RCC 7860 (cell line): ENCODE measurements around the gene TSPAN15.

Experiments used
- DNase-seq: peaks from one replicate; pipeline ENCODE4 v3.0.0-alpha.2; 2015; ENCODE audit warnings: low spot score
- FAIRE-seq: peaks from 2 replicates; lab custom pipeline; 2012; peaks lifted over from hg19 to GRCh38; lab: Jason Lieb, UNC

The TSPAN15 gene

DNA sequence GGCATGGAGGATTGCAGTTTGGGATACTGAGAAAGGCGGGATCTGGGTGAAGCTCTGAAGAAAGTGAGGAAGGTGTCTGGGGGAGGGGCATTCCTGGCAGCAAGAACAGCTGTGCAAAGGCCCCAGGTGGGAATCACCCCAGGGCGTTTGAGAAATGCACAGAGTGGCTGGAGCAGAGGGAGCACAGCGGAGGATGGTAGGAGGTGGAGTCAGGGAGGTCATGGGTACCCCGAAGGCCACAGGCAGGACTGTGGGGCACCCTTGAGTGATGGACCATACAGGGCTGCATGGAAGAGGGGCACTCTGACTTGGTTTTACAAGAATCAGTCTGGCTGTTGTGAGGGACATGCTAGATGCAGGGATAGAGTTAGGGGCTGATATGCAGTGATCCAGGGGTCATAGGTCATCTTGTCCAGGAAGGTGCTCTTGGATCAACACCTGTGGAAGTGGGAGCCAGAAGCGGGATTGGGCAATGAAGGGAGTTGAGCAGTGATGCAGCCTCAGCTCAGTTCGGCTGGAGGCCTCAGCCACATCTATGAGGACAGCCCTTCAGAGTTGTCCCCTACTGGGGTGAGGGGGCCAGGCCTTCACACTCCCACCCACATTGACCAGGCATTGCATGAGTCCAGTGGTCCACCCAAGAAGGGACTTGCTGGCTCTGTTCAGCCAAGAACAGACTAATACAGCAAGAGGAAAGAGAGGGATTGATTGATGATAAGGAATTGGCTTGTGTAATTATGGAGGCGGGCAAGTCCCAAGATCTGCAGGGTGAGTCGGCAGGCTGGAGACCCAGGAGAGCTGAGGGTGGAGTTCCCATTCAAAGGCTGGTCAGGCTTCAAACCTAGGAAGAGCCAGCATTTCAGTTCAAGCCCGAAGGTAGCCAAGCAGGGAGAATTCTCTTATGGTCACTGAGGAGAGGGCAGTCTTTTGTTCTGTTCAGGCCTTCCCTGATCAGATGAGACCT lies 48.7 kb downstream of the TSPAN15 start:
- FAIRE-seq (no peak), DNase-seq (no peak)

DNA sequence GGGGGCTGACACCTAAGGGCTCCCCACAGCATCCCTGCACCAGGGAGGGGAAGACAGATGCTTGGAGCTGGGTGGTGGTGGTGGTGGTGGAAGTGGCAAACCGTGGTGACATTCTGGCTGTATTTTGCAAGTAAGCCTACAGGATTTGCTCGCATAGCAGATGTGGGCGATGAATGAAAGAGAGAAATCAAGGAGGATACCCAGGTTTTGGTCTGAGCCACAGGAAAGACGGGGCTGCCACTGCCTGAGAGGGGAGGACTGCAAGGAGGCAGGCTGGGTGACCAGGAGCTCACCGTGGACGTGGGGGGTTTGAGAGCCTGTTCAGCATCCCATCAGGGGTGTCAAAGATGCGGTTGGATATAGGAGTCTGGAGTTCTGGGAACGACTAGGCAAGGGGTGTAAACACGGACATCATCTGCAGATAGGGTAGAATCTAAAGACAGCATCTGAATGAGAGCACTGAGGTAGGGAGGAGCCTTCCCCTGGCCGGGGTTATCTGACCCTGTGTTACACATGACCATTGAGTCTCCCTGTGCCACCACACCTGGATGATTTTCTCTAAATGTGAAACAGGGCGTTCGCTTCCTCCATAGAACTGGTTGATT lies 49.7 kb downstream of the TSPAN15 start:
- no peak for DNase-seq
- no peak for FAIRE-seq

DNA sequence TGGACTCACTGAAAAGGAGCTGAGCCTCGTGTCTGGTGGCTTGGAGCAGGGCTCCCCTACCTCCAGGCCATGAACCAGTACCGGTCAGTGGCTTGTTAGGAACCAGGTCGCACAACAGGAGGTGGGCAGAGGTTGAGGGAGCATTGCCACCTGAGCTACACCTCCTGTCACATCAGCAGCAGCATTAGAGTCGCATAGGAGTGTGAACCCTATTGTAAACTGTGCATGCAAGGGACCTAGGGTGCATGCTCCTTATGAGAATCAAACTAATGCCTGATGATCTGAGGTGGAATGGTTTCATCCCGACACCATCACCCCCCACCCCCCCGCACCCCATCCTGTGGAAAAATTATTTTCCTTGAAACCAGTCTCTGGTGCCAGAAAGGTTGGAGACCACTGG lies 50.4 kb downstream of the TSPAN15 start:
- DNase-seq (no peak), FAIRE-seq (no peak)

DNA sequence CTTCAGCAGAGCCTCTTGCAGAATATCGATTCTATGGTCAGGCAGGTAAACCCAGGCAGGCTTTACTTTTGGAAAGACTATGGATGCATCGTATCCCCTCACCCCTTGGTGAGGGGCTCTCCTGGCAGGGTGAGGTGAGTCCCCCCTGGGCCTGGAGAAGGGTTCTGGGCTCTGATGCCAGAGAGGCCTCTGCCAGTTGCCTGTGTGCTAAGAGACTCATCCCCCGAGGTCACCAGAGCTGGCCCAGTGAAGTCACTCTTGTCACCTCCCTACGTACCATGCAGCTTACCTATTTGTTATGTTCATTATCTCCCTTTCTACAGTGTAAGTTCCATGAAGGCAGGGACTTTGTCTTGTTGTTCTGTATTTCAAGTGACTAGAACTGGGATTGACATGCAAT lies 51.3 kb downstream of the TSPAN15 start:
- no peak for DNase-seq
- no peak for FAIRE-seq

DNA sequence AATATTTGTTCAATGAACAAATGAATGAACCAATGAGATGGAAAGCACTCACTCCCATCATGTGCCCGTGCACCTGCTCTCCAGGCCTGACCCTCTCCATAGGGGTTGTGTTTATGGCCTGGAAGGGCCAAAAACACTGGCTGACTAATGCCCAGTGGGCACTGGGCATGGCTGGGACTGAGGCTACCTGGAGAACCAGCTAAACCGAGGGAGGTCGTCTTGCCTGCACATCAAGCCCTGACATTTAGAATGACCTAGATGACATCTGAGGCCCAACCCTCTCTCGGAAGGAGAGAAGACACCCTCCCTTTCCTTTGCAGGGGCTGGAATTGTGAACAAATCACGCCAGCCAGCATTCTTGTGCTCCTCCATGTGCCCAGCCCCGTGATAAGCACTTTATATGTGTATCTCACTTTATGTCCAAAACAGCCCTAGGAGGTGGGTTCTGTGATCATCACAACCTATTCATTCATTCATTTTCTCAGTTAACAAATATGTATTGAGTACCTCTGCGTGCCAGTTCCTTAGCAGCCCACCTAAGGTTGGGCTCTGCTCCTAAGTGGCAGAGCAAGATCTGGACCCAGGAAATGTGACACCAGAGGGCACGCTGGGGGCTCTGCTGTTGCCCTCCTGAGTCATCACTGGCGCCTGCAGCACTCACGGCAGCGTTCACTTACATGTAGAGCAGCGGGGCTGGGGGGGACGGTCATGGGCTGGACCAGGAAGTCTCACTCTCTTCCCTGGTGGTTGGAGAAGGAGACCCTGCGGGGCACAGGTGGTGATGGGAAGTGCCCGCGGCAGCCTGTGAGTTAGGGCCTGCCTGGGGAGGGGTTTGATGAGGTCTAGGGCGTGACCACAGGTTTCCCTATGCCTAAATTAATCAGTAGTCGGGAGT lies 52.0 kb downstream of the TSPAN15 start:
- FAIRE-seq, result no peak
- DNase-seq, result no peak

DNA sequence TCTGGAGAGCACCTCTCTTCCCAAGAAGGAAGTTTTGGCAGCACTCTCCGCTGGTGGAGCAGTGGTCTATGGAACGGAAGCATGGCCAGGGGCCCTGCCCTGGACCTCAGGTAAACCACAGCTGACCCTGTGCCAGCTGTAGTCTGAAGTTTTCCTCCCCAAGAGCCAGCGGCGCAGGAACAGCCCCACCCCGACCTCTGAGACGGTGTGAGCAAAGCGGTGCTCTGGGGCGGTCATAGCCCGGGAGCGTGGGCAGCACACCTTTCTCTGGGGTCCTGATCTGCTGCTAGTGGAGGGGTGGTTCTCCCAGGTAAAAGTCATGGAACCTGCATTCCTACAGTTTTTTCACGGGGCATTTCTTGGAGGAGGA lies 52.6 kb downstream of the TSPAN15 start:
- DNase-seq, result no peak
- no peak for FAIRE-seq

DNA sequence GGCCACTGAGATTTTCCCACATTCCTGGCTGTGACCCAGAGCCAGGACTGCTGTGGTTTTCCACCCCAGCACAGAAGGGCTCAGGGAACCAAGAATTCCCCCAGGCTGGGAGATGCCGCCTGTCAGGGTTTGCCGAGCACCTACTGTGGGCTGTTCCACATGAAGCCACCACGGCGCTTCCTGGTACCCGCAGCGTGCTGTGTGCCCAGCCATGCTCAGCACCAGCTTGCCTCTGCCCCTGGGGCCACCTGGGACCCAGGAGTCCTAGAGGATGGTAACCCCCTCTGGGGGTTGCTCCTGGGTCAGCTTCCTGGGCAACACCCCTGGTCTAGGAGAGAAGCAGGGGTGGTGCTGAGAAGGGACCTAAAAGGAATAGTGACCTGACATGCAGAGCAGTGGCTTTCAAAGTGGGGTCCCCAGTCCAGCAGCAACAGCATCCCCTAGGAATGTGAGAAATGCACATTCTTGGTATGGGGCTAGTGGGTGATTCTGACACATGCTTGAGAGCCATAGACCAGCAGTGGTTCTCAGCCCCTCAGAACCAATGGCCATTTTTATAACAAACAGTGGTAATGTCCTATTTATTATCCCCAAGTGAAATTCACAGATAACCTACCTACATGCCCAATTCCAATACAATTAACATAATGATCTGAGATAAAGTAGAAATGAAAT lies 53.4 kb downstream of the TSPAN15 start:
- no peak for DNase-seq

DNA sequence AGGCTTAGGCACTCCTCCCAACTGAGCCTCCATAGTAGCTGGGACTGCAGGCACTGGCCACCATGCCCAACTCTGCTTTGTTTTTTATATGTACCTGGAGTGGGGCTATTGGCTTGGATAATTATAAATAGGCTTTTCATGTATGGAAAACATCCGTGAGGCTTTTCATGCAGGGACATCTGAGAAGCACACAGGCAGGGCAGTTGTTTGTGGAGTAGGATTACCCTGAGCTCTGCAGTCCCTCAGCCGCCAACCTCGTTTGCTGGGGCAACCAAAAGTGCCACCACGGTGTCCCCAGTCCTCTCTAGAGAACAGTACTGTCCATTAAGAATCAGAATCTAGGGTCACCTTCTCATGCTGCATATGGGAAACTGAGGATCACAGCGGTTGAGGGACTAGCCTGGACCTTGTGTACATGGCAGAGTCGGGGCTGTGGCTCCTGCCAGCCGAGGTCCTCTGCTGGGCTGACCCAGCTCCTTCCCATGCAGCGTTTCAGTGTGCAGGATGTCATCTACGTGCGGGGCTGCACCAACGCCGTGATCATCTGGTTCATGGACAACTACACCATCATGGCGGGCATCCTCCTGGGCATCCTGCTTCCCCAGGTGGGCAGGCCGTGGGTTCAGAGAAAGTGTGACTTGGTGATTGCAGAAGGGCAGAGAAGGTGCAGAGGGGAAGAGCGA lies 54.5 kb downstream of the TSPAN15 start:
- no peak for DNase-seq
- FAIRE-seq, result no peak

More for the DNA sequence above, 53.4 kb downstream of the TSPAN15 start:
- no peak for FAIRE-seq

DNA sequence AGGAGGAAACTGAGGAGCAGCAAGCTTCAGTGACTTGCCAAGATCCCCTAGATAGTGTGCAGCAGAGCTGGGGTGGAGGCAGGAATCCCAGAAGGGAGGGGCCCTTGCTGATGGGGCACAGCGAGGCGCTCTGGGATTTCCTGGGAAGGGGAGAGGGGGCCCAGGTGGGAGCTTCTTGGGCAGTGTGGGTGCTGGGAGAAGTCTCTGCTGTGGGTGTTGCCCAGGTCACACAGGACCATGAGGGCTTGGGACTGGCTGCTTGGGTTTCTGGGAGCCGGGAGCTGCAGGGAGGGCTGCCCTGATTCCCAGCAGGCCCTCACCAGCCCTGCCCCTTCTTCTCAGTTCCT lies 55.2 kb downstream of the TSPAN15 start:
- FAIRE-seq (no peak), DNase-seq (no peak)

DNA sequence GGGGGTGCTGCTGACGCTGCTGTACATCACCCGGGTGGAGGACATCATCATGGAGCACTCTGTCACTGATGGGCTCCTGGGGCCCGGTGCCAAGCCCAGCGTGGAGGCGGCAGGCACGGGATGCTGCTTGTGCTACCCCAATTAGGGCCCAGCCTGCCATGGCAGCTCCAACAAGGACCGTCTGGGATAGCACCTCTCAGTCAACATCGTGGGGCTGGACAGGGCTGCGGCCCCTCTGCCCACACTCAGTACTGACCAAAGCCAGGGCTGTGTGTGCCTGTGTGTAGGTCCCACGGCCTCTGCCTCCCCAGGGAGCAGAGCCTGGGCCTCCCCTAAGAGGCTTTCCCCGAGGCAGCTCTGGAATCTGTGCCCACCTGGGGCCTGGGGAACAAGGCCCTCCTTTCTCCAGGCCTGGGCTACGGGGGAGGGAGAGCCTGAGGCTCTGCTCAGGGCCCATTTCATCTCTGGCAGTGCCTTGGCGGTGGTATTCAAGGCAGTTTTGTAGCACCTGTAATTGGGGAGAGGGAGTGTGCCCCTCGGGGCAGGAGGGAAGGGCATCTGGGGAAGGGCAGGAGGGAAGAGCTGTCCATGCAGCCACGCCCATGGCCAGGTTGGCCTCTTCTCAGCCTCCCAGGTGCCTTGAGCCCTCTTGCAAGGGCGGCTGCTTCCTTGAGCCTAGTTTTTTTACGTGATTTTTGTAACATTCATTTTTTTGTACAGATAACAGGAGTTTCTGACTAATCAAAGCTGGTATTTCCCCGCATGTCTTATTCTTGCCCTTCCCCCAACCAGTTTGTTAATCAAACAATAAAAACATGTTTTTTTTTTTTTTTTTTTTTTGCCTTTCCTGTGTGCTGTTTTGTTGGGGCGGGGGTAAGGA lies 55.8 kb downstream of the TSPAN15 start:
- no peak for FAIRE-seq
- DNase-seq, result no peak

DNA sequence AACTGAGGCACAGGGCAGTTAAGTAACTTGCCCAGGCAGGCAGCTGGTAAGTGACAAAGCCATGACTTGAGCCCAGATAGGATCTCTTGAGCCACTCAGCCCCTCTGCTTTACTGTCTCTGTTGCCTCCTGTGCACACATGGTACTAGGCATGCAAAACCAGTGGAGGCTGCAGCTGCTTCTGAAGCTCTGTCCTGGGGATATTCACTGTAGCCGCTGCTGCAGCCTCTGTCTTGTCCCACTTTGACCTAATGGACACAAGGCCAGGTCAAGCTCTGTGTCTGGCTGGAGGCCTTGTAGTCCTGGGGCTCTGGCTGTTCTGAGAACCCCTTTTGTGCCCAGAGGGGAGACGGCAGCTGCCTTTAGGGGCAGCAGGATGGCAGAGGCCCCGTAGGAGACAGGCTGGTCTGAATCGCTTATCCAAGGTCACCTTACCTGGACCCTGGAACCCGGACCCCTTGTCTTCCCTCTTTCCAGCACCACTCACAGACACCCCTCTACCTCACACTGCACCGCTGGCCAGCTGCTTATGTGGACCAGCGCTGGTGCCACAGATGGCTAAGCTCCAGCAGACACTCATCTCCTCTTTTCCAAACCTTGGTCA lies 57.6 kb downstream of the TSPAN15 start:
- no peak for FAIRE-seq
- DNase-seq, result no peak

DNA sequence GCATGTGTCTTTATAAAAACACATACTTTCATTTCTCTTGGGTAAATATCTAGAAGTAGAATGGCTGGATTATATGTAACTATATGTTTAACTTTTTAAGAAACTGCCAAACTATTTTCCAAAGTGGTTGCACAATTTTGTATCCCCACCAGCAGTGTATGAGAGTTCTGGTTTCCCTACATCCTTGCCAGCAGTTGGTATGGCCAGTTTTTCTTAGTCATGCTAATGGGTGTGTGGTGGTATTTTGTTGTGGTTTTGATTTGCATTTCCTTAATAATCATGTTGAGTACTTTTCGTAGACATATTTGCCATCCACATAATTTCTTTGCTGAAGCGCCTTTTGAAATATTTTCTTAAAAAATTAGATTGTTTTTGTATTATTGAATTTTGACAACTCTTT lies 61.6 kb downstream of the TSPAN15 start:
- no peak for FAIRE-seq
- no peak for DNase-seq

DNA sequence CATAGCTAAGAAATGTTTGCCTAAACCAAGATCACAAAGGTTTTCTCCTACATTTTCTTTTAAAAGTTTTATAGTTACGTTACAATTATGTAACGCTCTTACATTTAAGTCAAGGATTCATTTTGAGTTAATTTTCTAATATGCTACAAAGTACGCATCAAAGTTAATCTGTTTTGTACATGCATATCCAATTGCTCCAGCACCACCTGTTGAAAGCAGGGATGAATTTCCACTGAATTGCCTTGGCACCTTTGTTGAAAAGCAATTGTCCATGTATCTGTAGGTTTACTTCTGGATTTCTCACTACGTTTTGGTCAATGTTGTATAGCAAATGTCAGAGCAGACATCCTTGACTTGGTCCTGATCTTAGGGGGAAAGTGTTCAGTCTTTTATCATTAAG lies 62.4 kb downstream of the TSPAN15 start:
- no peak for DNase-seq

DNA sequence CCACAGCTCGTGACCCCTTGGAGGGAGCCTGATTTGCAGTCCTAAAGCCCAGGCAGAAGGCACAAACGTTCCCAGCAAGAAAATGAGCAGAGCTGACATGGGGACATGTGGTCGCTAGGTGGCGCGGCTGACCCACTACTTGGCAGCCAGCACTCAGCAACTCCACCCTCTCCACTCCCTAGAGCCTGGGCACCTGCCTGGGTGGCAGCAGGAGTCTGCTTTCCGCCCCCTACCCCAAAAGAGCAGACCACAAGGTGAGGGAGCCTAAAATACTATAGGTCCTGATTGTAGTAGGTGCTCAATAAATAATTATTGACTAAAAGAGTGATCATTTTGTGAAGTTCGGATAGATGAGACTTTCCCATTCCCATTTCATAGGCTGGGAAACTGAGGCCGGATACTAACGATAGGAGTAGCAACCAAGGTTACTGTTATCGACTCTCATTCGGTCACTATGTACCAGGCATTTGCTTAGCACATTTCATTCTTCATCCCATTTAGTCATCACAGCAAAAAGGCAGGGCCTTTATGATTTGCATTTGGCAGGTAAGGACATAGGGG lies 64.5 kb downstream of the TSPAN15 start:
- DNase-seq (peak; percentile 49), FAIRE-seq (no peak)

More for the DNA sequence above, 62.4 kb downstream of the TSPAN15 start:
- FAIRE-seq, result no peak

DNA sequence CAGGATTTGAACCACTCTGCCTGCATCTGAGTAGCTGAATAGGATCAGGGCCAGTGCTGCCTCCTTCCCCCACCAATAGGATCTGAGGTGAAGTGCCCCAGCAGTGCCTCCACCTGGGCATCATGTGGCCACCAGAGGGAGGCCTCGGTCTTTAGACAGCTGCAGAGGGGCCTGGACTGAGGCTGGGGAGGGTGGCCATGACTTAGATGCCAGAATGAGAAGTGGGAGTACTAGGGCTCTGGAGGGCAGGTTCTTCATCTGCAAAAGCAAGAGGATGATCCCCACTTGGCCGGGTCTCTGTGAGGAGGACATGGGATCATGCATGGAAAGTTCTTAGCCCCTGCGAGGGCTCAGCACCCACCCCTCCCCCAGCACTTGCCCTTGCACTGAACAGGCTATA lies 65.1 kb downstream of the TSPAN15 start:
- no peak for FAIRE-seq
- no peak for DNase-seq

DNA sequence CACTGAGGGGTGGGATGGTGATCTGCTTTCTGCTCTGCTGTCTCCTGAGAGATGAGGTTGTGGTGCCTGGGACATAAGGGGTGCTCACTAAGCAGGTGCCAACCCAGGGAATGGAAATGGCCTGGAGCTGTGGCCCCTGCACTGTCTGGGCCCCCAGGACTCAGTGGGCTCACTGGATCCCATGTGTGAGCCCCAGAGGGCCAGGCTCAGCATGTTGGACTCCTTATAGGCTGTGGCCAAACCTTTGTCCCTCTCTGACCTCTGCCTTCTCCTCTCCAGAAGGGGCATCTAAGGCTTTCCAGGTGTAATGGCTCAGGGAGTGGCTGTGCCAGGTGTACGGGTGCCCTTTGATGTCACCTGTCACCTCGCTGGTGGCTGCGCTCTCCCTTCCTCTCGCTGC lies 65.5 kb downstream of the TSPAN15 start:
- FAIRE-seq (no peak), DNase-seq (no peak)

DNA sequence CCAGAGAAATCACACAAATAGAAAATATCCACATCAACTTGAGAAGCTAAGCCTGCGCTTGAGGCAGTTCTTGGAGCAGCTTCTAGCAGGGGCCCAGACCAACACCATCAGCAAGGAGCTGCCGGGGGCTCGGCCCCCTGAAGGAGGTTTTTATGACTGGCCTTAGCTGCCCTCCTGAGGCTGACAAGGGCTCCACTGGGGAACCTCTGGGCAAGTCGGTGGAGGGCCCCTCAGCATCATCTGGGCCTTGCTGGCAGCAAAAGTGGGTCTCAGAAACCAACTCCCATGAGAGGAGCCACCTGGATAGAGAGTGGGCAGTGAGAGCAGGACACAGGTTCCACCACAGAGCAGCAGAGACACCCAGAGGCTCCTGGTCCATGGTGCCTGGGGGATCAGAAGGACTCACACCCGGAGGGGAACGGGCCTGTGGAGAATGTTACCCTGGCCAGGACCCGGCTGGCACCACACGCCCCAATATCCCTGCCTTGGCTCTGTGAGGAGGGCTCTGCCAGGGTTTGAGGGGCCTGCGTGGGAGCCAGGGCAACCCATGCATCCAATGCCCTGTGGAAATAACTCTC lies 66.1 kb downstream of the TSPAN15 start:
- FAIRE-seq (no peak), DNase-seq (no peak)

DNA sequence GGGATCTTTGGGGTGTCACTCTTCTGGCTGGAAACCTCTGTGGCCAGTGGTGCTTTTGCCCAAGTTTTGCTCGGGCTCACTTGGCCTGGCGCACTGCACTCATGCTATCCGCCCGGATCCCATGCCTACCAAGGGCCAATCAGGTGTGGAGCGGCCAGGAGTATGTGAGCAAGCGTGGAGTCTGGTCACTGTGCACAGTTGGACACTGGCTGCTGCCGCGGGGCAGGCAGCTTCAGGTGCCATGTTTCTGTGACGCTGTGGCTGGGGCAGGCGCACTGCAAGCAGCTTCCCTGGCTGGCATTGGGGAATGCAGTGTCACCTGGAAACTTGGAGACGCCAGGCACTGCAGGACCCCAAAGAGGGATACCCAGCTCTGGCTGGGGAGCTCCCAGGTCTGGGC lies 76.7 kb downstream of the TSPAN15 start:
- DNase-seq, result no peak
- no peak for FAIRE-seq
